GM19025 (cell line): Measurements from ENCODE around the gene ACP3.
"Not testable (repeated sequence)": the region's sequence is repeated elsewhere in the genome, so short reads cannot be mapped to it uniquely, and the experiment has no call there.

Experiments used
- ATAC-seq: cut with Tn5 transposase; IDR thresholded peaks from one replicate; pipeline ENCODE4 v1.9.1; 2021; ENCODE audit warnings: mild to moderate bottlenecking, low read depth, moderate library complexity; ENCODE audit not compliant: unreplicated experiment

ACP3 gene

GRCh38 chr3:132354916-132355702 is 37.9 kb downstream of the ACP3 start:
- ATAC-seq: no peak

GRCh38 chr3:132356568-132356967 is 39.4 kb downstream of the ACP3 start:
- ATAC-seq: no peak

- ATAC-seq: no peak
Observed at GRCh38 chr3:132360717-132361116, 43.5 kb downstream of the ACP3 start.

- ATAC-seq: no peak
Observed at GRCh38 chr3:132362329-132362728, 45.1 kb downstream of the ACP3 start.

- ATAC-seq: no peak
Observed at GRCh38 chr3:132368515-132368914, 51.3 kb downstream of the ACP3 start.

- no peak for ATAC-seq
Observed at GRCh38 chr3:132368962-132369361, 51.8 kb downstream of the ACP3 start.

GRCh38 chr3:132376945-132377354 is 59.7 kb downstream of the ACP3 start:
- not testable (repeated sequence) for ATAC-seq

- no peak for ATAC-seq
Observed at GRCh38 chr3:132378048-132378762, 61.0 kb downstream of the ACP3 start.

GRCh38 chr3:132378846-132379245 is 61.6 kb downstream of the ACP3 start:
- no peak for ATAC-seq

- no peak for ATAC-seq
Observed at GRCh38 chr3:132380920-132381319, 63.7 kb downstream of the ACP3 start.

- no peak for ATAC-seq
Observed at GRCh38 chr3:132381348-132381944, 64.2 kb downstream of the ACP3 start.

GRCh38 chr3:132382267-132382666 is 65.1 kb downstream of the ACP3 start:
- no peak for ATAC-seq

- ATAC-seq: no peak
Observed at GRCh38 chr3:132382688-132383194, 65.5 kb downstream of the ACP3 start.

GRCh38 chr3:132386259-132386658 is 69.1 kb downstream of the ACP3 start:
- ATAC-seq: no peak

- ATAC-seq: not testable (repeated sequence)
Observed at GRCh38 chr3:132392675-132393074, 75.5 kb downstream of the ACP3 start.

GRCh38 chr3:132394320-132394719 is 77.1 kb downstream of the ACP3 start:
- no peak for ATAC-seq

GRCh38 chr3:132395126-132395525 is 77.9 kb downstream of the ACP3 start:
- ATAC-seq: no peak

- no peak for ATAC-seq
Observed at GRCh38 chr3:132396255-132396654, 79.0 kb downstream of the ACP3 start.

- not testable (repeated sequence) for ATAC-seq
Observed at GRCh38 chr3:132396776-132397175, 79.6 kb downstream of the ACP3 start.

- ATAC-seq: no peak
Observed at GRCh38 chr3:132399054-132399929, 82.1 kb downstream of the ACP3 start.
